Naive B cell (primary cell): ENCODE measurements around the gene CARD10. TPM values are rescaled to one million over a fixed set of nuclear protein-coding genes. Genes with fewer than 3 reads are reported as not detected.

Experiments used
- ATAC-seq, 2 donors: fragments of 150-1000 bp; cut with Tn5 transposase; 2 replicates each; pipeline ENCODE4 v1.10.0; 2021; ENCODE audit warnings: low read depth in 2 of 2, mild to moderate bottlenecking in 2 of 2, moderate library complexity in 2 of 2
- DNase-seq: peaks from one replicate; pipeline ENCODE4 v3.0.0; 2022
- H3K27ac Mint-ChIP-seq, 6 donors: one replicate each; pipeline ENCODE4 v1.8.0; 2020 to 2022; ENCODE audit warnings: mild to moderate bottlenecking in 6 of 6, mixed read lengths in 6 of 6, moderate library complexity in 5 of 6, inconsistent platforms in 2 of 6
- H3K27me3 Mint-ChIP-seq, 3 donors: one replicate each; pipeline ENCODE4 v1.8.0; 2021 to 2022; ENCODE audit warnings: mixed read lengths in 3 of 3, mild to moderate bottlenecking in 1 of 3
- H3K36me3 Mint-ChIP-seq, 2 donors: one replicate each; pipeline ENCODE4 v1.8.0; 2020 to 2022; ENCODE audit warnings: mixed read lengths in 2 of 2, inconsistent platforms in 1 of 2, mild to moderate bottlenecking in 1 of 2
- H3K4me1 Mint-ChIP-seq, 3 donors: one replicate each; pipeline ENCODE4 v1.8.0; 2020 to 2022; ENCODE audit warnings: mixed read lengths in 3 of 3, inconsistent platforms in 1 of 3, mild to moderate bottlenecking in 1 of 3, moderate library complexity in 1 of 3
- H3K4me3 Mint-ChIP-seq, 8 donors: one replicate each; pipeline ENCODE4 v1.8.0; 2020 to 2022; ENCODE audit warnings: mild to moderate bottlenecking in 8 of 8, mixed read lengths in 8 of 8, moderate library complexity in 8 of 8, inconsistent platforms in 2 of 8
- H3K9me3 Mint-ChIP-seq, 7 donors: one replicate each; pipeline ENCODE4 v1.8.0; 2020 to 2022; ENCODE audit warnings: mixed read lengths in 7 of 7, mild to moderate bottlenecking in 5 of 7, inconsistent platforms in 2 of 7, moderate library complexity in 1 of 7
- polyA plus RNA-seq, 6 donors: library from polyadenylated mRNA; unstranded; fragments of 300-500 nt; fragmentation: Illumina TruSeq; gene quantifications; one replicate each; pipeline ENCODE4 v1.2.3, GENCODE V29; 2021; ENCODE audit warnings: low read depth in 6 of 6

CARD10 gene
- polyA plus RNA-seq, 6 donors from 2014 or later: not detected

DNA sequence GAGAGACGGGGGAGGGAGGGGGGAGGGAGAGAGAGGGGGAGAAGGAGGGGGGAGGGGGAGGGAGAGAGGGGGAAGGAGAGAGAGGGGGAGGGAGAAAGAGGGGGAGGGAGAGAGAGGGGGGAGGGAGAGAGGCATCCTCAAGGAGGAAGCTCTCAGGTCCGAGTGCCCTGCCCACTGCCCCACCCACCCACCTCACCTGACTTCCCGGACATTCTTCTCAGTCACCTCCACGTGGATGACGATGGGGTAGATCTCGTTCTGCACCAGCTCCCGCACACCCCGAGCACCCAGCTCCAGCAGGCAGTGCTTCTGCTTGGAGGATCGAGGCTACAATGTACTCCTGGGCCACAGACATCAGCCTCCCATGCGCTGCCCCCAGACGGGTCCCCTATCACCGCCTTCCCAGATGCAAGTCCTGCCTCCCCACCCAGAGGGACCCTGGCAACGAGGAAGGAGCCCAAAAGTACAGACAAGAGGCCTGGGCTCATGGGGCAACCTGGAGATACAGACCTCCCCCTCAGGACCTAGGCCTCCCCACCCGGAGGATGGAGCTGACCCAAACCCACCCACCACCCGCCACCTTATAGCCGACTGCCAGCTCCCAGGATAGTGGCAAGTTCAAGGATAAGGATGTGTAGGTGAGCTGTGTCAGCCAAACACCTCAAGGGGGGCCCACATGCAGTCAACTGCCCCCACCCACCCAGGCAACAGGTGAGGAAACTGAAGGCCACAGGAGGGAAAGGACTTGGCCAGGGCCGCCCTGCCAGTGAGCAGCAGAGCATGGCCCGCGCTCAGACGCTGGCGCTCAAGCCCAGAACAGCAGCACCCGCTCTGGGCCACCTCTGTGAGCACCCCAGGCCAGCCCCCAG lies 27.4 kb downstream of the CARD10 start:
- peaks cover 21 to 49% (median 34%) of the 10 kb centered on the region in 3 donors for H3K4me1 Mint-ChIP-seq
- no peaks in the 10 kb centered on the region for H3K36me3 Mint-ChIP-seq
- H3K4me3 Mint-ChIP-seq: no peak overlapping the region
- ATAC-seq (no peak), DNase-seq (no peak)
- peak overlapping the region in 1 of 6 donors; percentile 42 for H3K27ac Mint-ChIP-seq
- H3K9me3 Mint-ChIP-seq: no peaks in the 10 kb centered on the region
- peaks cover 0 to 21% (median under 1%) of the 10 kb centered on the region in 3 donors for H3K27me3 Mint-ChIP-seq

DNA sequence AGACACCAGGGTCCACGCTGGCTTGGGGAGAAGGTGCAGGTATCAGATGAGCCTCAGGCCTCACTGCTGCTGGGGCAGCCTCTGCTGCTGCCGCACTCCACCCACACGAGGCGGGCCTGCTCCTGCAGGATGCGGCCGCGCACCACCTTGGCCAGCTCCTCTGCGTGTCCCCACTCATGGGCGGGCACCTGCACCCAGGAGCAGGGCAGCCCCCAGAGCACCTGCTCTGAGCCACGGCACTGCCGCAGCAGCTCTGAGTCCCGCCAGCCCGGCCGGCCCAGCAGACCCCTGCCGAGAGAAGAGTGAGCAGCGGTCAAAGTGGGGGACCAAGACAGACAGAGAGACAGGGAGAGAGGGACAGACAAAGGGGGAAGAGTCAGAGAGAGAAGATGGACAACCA lies 28.1 kb downstream of the CARD10 start:
- Mint-ChIP-seq H3K27ac (peak overlapping the region in 1 of 6 donors; percentile 42), H3K4me3 (no peak overlapping the region), H3K27me3 (peaks cover 0 to 15% (median 0%) of the 10 kb centered on the region in 3 donors), H3K9me3 (no peaks in the 10 kb centered on the region), H3K4me1 (peaks cover 26 to 54% (median 39%) of the 10 kb centered on the region in 3 donors), H3K36me3 (no peaks in the 10 kb centered on the region)
- ATAC-seq (no peak), DNase-seq (no peak)

DNA sequence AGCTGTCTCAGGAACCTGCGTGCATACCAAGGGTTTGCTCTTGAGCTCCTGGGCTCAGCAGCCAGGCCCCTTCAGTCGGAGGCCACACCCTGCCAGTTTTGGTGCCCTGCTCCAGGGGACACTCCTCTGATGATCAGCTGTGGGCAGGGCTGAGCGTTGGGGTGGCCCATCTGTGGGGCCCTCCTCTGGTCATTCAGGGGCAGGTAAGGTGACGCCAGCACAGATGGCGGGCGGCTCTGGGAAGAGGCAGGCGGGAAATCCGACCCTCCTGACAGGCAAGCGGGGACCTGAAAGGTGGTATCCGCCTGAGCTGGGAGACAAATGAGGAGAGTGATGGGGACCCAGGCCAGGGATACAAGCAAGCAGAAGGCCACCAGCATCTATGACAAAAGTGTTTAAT lies 29.2 kb downstream of the CARD10 start:
- DNase-seq (no peak), ATAC-seq (no peak)
- Mint-ChIP-seq H3K4me1 (peaks cover 26 to 63% (median 46%) of the 10 kb centered on the region in 3 donors), H3K4me3 (peak overlapping the region in 2 of 8 donors; percentile 43 to 52), H3K27ac (peak overlapping the region in 1 of 6 donors; percentile 76), H3K36me3 (no peaks in the 10 kb centered on the region), H3K27me3 (peaks cover 0 to 11% (median 0%) of the 10 kb centered on the region in 3 donors), H3K9me3 (no peaks in the 10 kb centered on the region)

DNA sequence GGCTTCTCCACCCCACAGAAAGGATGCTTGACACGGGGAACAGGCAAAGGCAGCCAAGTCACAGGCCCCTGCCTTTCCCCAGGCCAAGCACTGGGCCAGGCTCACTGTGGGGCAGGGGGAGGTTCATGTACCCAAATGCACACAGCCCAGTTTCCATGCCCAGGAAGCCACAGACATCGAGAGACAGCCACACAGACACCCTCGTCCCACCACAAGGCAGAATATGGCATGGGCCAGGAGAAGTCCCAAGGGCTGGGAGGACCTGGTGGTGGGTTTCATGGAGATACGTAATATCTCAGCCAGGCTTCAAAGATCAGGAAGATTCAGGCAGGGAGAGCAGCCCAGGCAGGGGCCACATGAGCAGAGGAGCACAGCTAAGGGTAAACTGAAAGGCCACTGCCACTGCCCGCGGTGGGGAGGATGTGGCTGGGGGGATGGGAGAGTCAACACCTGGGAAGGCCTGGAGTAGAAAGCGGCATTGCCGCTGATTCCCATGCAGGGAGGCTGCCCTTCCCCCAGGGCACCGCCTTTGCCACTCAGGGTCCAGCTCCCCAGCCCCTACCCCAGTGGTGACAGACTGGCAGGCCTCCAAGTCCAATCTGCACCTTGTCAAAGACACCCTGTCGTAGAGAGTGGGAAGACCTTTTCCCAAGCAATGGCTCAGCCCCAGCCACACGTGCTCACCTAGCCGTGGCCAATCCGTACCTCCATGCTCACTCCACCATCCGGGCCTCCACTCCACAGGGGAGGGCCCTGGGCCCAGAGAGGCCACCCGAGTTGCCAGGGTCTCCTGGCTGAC lies 30.7 kb downstream of the CARD10 start:
- H3K27me3 Mint-ChIP-seq: peaks cover 0 to 8% (median 0%) of the 10 kb centered on the region in 3 donors
- H3K4me3 Mint-ChIP-seq: peak overlapping the region in 3 of 8 donors; percentile 9 to 22 (median 12)
- no peak overlapping the region for H3K27ac Mint-ChIP-seq
- ATAC-seq: no peak
- H3K9me3 Mint-ChIP-seq: no peaks in the 10 kb centered on the region
- no peak for DNase-seq
- H3K36me3 Mint-ChIP-seq: no peaks in the 10 kb centered on the region
- H3K4me1 Mint-ChIP-seq: peaks cover 37 to 72% (median 53%) of the 10 kb centered on the region in 3 donors

DNA sequence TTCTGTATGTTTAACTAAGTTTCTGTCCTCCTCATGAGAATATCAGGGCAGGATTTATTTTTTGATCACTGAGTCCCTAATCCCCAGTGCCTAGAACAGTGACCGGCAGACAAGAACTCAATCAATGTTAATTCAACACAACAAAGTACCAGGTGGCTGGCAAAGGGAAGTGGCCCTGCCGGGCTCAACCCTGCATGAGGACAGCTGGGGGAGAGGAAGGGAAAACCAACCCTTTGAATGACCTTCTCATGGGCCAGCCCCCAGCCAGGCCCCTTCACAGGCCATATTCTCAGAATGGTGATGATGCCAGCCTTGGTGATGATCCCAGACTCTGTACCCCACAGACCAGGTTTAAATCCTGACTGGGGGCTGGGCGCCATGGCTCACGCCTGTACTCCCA lies 31.6 kb downstream of the CARD10 start:
- no peaks in the 10 kb centered on the region for H3K27me3 Mint-ChIP-seq
- no peaks in the 10 kb centered on the region for H3K9me3 Mint-ChIP-seq
- peak overlapping the region; percentile 72 to 98 (median 98) for H3K4me3 Mint-ChIP-seq
- ATAC-seq (no peak), DNase-seq (no peak)
- peaks cover 39 to 72% (median 54%) of the 10 kb centered on the region in 3 donors for H3K4me1 Mint-ChIP-seq
- peak overlapping the region; percentile 41 to 97 (median 78) for H3K27ac Mint-ChIP-seq
- no peaks in the 10 kb centered on the region for H3K36me3 Mint-ChIP-seq

DNA sequence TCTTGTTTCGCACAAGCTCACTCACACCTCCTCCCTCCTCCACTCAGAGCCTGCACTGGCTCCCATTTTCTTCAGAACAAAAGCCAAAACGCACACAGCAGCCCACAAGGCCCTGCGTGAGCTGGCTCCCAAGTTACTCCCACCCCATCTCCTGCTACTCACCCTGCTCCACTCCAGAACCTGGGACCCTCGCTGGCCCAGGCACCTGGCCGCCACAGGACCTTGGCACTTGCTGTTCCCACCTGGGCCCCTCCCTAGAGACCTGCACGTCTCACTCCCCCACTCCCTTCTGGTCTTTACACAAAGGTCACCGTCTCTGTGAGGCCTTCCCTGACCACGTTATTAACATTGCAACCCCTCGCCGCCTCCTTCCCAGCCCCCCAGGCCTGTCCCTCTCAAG lies 32.1 kb downstream of the CARD10 start:
- ATAC-seq (no peak), DNase-seq (no peak)
- no peaks in the 10 kb centered on the region for H3K9me3 Mint-ChIP-seq
- H3K27ac Mint-ChIP-seq: peak overlapping the region; percentile 55 to 97 (median 88)
- H3K27me3 Mint-ChIP-seq: no peaks in the 10 kb centered on the region
- H3K4me1 Mint-ChIP-seq: peaks cover 44 to 76% (median 58%) of the 10 kb centered on the region in 3 donors
- peak overlapping the region; percentile 79 to 98 (median 98) for H3K4me3 Mint-ChIP-seq
- no peaks in the 10 kb centered on the region for H3K36me3 Mint-ChIP-seq

DNA sequence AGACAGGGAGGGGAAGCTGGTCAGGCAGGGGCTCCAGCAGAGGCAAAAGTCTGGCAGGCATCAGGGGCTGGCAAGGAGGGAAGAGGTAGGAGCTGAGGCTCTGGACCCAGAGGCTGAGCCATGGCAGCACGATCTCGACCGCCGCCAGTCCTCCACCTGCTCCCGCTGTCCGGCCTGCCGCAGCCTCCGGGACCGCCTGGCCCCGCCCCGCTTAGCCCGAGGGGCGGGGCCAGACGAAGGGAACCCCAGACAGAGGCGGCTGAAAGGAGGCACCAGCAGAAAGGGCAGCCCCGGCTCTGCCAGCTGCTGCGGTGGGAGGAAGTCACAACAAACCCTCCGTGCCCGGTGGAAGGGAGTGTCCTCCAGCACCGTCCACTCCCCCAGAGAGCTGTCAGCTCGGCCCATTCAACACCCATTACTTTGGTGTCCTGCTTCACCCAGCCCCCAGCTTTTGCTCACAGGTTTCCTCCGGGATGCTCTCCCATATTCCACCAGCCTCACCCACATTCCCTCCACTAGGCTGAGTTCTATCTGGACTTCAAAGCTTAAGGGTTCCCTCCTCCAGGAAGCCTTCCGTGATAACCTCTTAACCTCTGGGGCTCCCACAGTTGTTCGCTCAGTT lies 32.9 kb downstream of the CARD10 start, which contains the start of gene MFNG:
Gene MFNG (minus strand): TSS at position 161 of the 622 bp plus-strand sequence. CDS start 207 bp downstream, outside the sequence.
- Mint-ChIP-seq H3K9me3 (no peaks in the 10 kb centered on the region), H3K27ac (peak within 1 kb of the TSS; percentile 91 to 98 (median 97)), H3K36me3 (no peaks in the 10 kb centered on the region), H3K4me3 (peak within 1 kb of the TSS; percentile 96 to 98 (median 98)), H3K27me3 (no peaks in the 10 kb centered on the region), H3K4me1 (peaks cover 50 to 78% (median 62%) of the 10 kb centered on the region in 3 donors)
- DNase-seq: peak; percentile 76
- ATAC-seq: peak; percentile 76

DNA sequence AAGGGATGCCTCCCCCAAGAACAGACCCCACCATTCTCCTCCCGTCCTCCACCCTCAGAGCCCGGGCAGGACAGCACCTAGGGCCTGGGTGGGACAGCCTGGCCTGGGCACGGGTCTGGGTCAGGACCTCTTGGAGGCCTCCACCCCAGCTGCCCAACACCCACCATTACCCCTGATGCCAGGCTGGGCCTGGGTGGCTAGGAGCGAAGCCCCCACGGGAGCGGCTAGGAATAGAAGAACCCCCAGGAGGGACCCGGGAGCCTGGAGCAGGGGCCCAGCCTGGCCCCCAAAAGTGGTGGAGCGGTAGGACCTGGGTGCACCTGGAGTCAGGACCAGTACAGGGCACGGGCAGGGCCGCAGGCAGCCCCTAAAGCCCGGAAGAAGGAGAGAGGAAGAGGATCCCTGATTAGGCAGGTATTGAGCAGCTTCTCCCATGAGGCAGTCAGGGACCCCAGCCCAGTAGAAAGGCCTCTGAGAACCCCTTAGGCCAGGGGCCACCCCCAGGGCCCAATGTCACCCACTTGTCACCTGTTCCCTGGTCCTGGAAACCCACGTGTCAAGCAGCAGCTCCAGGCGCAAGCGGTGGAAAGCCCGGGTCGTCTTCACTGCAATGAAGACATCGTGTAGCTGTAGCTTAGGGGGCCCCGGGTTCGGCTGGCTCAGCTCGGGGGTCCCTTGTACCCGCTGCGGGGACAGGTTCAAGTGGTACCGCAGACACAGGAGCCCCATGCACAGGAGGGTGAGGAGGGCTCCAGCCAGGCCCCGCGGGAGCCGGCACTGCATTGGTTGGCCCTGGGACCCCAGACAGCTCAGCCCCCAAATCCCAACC lies 33.6 kb downstream of the CARD10 start:
- H3K36me3 Mint-ChIP-seq: peaks cover 5 to 7% of the 10 kb centered on the region in 2 donors
- H3K9me3 Mint-ChIP-seq: no peaks in the 10 kb centered on the region
- H3K4me1 Mint-ChIP-seq: peaks cover 55 to 77% (median 63%) of the 10 kb centered on the region in 3 donors
- peak overlapping the region; percentile 96 to 98 (median 98) for H3K4me3 Mint-ChIP-seq
- DNase-seq: peak; percentile 24
- ATAC-seq: peak; percentile 4 to 9
- H3K27ac Mint-ChIP-seq: peak overlapping the region; percentile 58 to 98 (median 97)
- no peaks in the 10 kb centered on the region for H3K27me3 Mint-ChIP-seq

DNA sequence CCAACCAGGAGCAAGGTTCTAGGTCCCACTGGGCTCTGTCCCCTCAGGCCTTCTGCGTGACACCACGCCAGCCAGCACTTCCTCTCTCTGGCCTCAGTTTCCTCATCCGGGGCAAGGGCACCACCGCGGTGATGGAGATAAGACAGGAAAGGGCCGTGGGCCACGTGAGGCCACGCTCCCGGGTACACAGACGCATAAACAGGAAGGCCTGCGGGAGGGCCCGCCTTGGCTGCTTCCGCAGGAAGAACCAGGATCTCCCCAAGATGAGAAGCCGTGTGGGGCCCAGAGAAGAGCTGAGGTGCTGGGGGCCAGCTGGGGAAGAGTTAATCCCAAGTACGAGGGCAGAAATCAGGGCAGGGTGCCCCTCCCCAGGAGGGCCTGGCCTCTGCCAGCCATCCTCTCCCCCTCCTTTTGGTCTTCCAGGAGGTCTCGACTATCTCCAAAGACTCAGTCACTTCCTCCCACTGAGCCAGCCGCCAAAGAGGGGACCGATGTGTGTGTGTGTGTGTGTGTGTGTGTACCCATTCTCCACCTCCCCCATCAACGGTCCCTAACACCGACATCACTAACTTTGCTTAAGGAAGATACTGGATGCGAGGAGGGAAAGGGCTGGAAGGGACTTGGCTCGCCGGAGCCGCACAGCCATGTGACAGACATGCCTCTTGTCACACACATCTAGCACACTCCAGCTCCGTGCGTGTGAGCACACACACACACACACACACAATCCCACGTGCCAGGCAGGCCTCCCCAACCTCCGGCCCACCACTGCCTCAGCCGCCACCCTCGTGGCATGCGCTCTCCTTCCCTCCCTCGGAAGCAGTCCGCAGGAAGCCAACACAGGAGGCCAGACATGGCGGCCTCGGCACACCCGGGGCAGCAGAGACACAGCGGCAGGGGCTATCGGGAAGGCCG lies 34.5 kb downstream of the CARD10 start:
- peak overlapping the region; percentile 91 to 98 (median 97) for H3K27ac Mint-ChIP-seq
- no peaks in the 10 kb centered on the region for H3K9me3 Mint-ChIP-seq
- peaks cover 5 to 8% of the 10 kb centered on the region in 2 donors for H3K36me3 Mint-ChIP-seq
- DNase-seq: peak; percentile 75
- peak overlapping the region; percentile 96 to 98 (median 98) for H3K4me3 Mint-ChIP-seq
- peaks cover 51 to 74% (median 59%) of the 10 kb centered on the region in 3 donors for H3K4me1 Mint-ChIP-seq
- ATAC-seq: peak; percentile 53 to 55
- H3K27me3 Mint-ChIP-seq: no peaks in the 10 kb centered on the region

DNA sequence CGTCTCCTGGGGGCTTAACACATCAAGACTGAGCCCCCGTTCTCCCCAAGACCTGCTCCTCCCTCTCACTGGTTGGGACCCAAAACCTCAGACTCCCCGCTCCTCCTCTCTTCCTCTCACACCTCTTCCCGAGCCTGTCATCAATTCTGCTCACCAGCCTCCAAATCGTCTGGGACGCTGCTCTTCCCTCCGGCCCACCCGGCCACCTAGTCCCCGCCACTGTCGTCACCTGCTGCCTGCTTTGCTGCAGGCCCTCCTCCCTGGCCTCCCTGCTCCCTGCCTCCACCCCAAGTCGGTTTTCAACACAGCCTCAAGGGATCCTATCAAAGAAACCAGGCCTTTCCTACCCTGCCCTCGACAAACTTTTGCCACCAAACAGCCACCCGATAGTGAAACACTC lies 36.2 kb downstream of the CARD10 start:
- ATAC-seq (no peak), DNase-seq (no peak)
- H3K27me3 Mint-ChIP-seq: no peaks in the 10 kb centered on the region
- H3K9me3 Mint-ChIP-seq: no peaks in the 10 kb centered on the region
- H3K4me1 Mint-ChIP-seq: peaks cover 51 to 71% (median 55%) of the 10 kb centered on the region in 3 donors
- H3K27ac Mint-ChIP-seq: peak overlapping the region; percentile 79 to 98 (median 88)
- peaks cover 5 to 8% of the 10 kb centered on the region in 2 donors for H3K36me3 Mint-ChIP-seq
- peak overlapping the region; percentile 75 to 98 (median 98) for H3K4me3 Mint-ChIP-seq

DNA sequence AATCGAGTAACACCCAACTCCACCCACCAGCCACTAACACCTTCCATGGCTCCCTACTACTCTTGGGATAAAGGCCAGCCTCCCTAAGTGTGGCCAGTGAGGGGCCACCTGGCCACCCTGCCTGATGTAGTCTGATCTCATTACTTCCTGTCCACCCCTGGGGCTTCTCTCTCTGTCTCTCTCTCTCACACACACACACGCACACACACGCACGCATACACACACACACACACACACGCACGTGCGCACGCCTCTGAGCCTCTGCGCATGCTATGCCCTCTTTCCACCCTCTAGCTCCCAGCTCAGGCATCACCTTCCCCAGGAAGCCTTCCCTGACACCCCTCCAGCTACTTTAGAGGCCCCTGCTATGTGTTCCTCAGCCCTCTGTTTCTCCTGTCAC lies 37.0 kb downstream of the CARD10 start:
- no peak for ATAC-seq
- no peaks in the 10 kb centered on the region for H3K9me3 Mint-ChIP-seq

More for the DNA sequence above, 37.0 kb downstream of the CARD10 start:
- H3K36me3 Mint-ChIP-seq: peaks cover 5 to 8% of the 10 kb centered on the region in 2 donors
- H3K27ac Mint-ChIP-seq: peak overlapping the region in 5 of 6 donors; percentile 15 to 98 (median 84)
- peaks cover 46 to 64% (median 52%) of the 10 kb centered on the region in 3 donors for H3K4me1 Mint-ChIP-seq
- DNase-seq: no peak
- H3K27me3 Mint-ChIP-seq: no peaks in the 10 kb centered on the region
- H3K4me3 Mint-ChIP-seq: peak overlapping the region in 7 of 8 donors; percentile 30 to 98 (median 81)
